HepG2 (cell line): Measurements from ENCODE around the gene PAK6. TPM values are rescaled to one million over a fixed set of nuclear protein-coding genes. Genes with fewer than 3 reads are reported as not detected.

Experiments used
- AKAP8 ChIP-seq: sonication (generic); formaldehyde crosslinking; IDR thresholded peaks from 2 replicates; pipeline ENCODE4 v1.5.1; 2020; ENCODE audit warnings: mild to moderate bottlenecking, missing genetic modification reagents
- ATF7-NPFF ChIP-seq: sonication (generic); formaldehyde crosslinking; IDR thresholded peaks from 2 replicates; pipeline ENCODE4 v1.8.1; 2023; ENCODE audit warnings: mild to moderate bottlenecking, low read depth, missing genetic modification reagents, moderate library complexity
- BRCA1 ChIP-seq: sonication (generic); formaldehyde crosslinking; IDR thresholded peaks from 2 replicates; pipeline ENCODE4 v1.4.0; 2020; ENCODE audit warnings: missing genetic modification reagents
- CHD4 ChIP-seq: fragments of 200-600 bp; sonication (generic); IDR thresholded peaks from 2 replicates; pipeline ENCODE4 v1.7.0; 2017; ENCODE audit warnings: mild to moderate bottlenecking, low read length, borderline replicate concordance
- EEA1 ChIP-seq: sonication (generic); formaldehyde crosslinking; IDR thresholded peaks from 2 replicates; pipeline ENCODE4 v1.5.1; 2020; ENCODE audit warnings: mild to moderate bottlenecking, missing genetic modification reagents, borderline replicate concordance
- EP300 ChIP-seq, 3 experiments: sonication (generic) in 1 of 3; formaldehyde crosslinking in 1 of 3; IDR thresholded peaks; 2 replicates each; pipeline versions ENCODE4 v1.5.1 to v1.6.1; 2011 to 2020; ENCODE audit warnings: low read depth in 2 of 3, low read length in 2 of 3, borderline replicate concordance in 1 of 3, improper control_type of control experiment in 1 of 3, mild to moderate bottlenecking in 1 of 3, missing genetic modification reagents in 1 of 3, moderate library complexity in 1 of 3
- FOXC1 ChIP-seq: sonication (generic); formaldehyde crosslinking; IDR thresholded peaks from 2 replicates; pipeline ENCODE4 v1.8.0; 2022; ENCODE audit warnings: mild to moderate bottlenecking, missing genetic modification reagents, borderline replicate concordance
- GPN1 ChIP-seq: sonication (generic); formaldehyde crosslinking; IDR thresholded peaks from 2 replicates; pipeline ENCODE4 v1.5.1; 2020; ENCODE audit warnings: missing genetic modification reagents, borderline replicate concordance
- HNF4G ChIP-seq, 2 experiments: sonication (generic) in 1 of 2; formaldehyde crosslinking in 1 of 2; IDR thresholded peaks; 2 replicates each; pipeline versions ENCODE4 v1.4.0 to v1.6.1; 2011 to 2020; ENCODE audit warnings: borderline replicate concordance in 2 of 2, low read depth in 2 of 2, mild to moderate bottlenecking in 2 of 2, low read length in 1 of 2, missing genetic modification reagents in 1 of 2, moderate library complexity in 1 of 2
- HOXA3 ChIP-seq: sonication (generic); formaldehyde crosslinking; IDR thresholded peaks from 2 replicates; pipeline ENCODE4 v1.5.0; 2020; ENCODE audit warnings: missing genetic modification reagents
- ISL2 ChIP-seq: sonication (generic); formaldehyde crosslinking; IDR thresholded peaks from 2 replicates; pipeline ENCODE4 v1.5.0; 2020; ENCODE audit warnings: missing genetic modification reagents
- KDM1A ChIP-seq: IDR thresholded peaks from 2 replicates; pipeline ENCODE4 v1.6.1; 2016; ENCODE audit warnings: missing compliant biosample characterization
- KLF11 ChIP-seq: IDR thresholded peaks from 2 replicates; pipeline ENCODE4 v1.6.1; 2016; ENCODE audit warnings: missing compliant biosample characterization
- KLF12 ChIP-seq: sonication (generic); formaldehyde crosslinking; IDR thresholded peaks from 2 replicates; pipeline ENCODE4 v1.4.0; 2020; ENCODE audit warnings: missing genetic modification reagents, borderline replicate concordance
- NR2F2 ChIP-seq: IDR thresholded peaks from 2 replicates; pipeline ENCODE4 v1.6.1; 2012; ENCODE audit warnings: low read depth, inconsistent platforms, borderline replicate concordance
- STAG1 ChIP-seq: sonication (generic); formaldehyde crosslinking; IDR thresholded peaks from 2 replicates; pipeline ENCODE4 v1.4.0; 2020; ENCODE audit warnings: missing genetic modification reagents
- TCF7 ChIP-seq: sonication (generic); IDR thresholded peaks from 2 replicates; pipeline ENCODE4 v1.6.1; 2016; ENCODE audit warnings: antibody characterized with exemption, low read depth
- U2AF2 ChIP-seq: fragments of 200-400 bp; formaldehyde crosslinking; IDR thresholded peaks from 2 replicates; pipeline ENCODE4 v1.6.1; 2017; ENCODE audit warnings: low read depth, mild to moderate bottlenecking, low read length
- UBTF ChIP-seq: sonication (generic); formaldehyde crosslinking; IDR thresholded peaks from 2 replicates; pipeline ENCODE4 v1.4.0; 2020; ENCODE audit warnings: mild to moderate bottlenecking, missing genetic modification reagents
- XRCC5 ChIP-seq: fragments of 200-400 bp; formaldehyde crosslinking; optimal IDR thresholded peaks from 2 replicates; pipeline ENCODE3; 2017; ENCODE audit warnings: mild to moderate bottlenecking, low read length
- ZBTB38 ChIP-seq: sonication (generic); formaldehyde crosslinking; IDR thresholded peaks from 2 replicates; pipeline ENCODE4 v1.5.1; 2020; ENCODE audit warnings: mild to moderate bottlenecking, missing genetic modification reagents
- ZFX ChIP-seq: sonication (generic); formaldehyde crosslinking; IDR thresholded peaks from 2 replicates; pipeline ENCODE4 v1.4.0; 2020; ENCODE audit warnings: mild to moderate bottlenecking, low read depth, missing genetic modification reagents, moderate library complexity
- ZNF431 ChIP-seq: sonication (generic); formaldehyde crosslinking; IDR thresholded peaks from 2 replicates; pipeline ENCODE4 v1.9.0; 2022; ENCODE audit warnings: missing genetic modification reagents, low read depth, mild to moderate bottlenecking, borderline replicate concordance
- ZNF670 ChIP-seq: sonication (generic); formaldehyde crosslinking; IDR thresholded peaks from 2 replicates; pipeline ENCODE4 v1.8.0; 2022; ENCODE audit warnings: mild to moderate bottlenecking, missing genetic modification reagents, borderline replicate concordance
- ZNF777 ChIP-seq: sonication (generic); formaldehyde crosslinking; IDR thresholded peaks from 2 replicates; pipeline ENCODE4 v1.4.0; 2020; ENCODE audit warnings: missing genetic modification reagents
- polyA plus RNA-seq, 8 experiments: library from polyadenylated mRNA; depleted of rRNA in 3 of 8; stranded (reverse) in 7 of 8; unstranded in 1 of 8; fragments of >200 nt; fragmentation: Illumina TruSeq in 4 of 8; extraction: Trizol in 4 of 8; gene quantifications; 2 replicates each; pipeline versions ENCODE4 v1.2.1 to v1.2.3, GENCODE V29; 2011 to 2016; ENCODE audit warnings: low read depth in 4 of 8, missing spikeins in 1 of 8, mixed read lengths in 1 of 8; ENCODE audit not compliant: insufficient read depth in 1 of 8
- total RNA-seq, 5 experiments: library from RNA; depleted of rRNA; stranded (reverse); fragments of >200 nt; fragmentation: Illumina TruSeq; extraction: Trizol; gene quantifications; 2 replicates each; pipeline ENCODE4 v1.2.3, GENCODE V29; 2016; ENCODE audit warnings: low read depth in 1 of 5

Gene PAK6
- total and polyA plus RNA-seq, 2 of the 13 experiments (the other 11 are each of a cell fraction or from before 2014, with no cell fraction given): 0.07 TPM; not detected in 1

GRCh38 chr15:40282147-40282868 is 43.4 kb downstream of the PAK6 start (continued):
- TF ChIP-seq ATF7-NPFF (no peak), NR2F2 (no peak), KDM1A (peak; percentile 32; the same call in 1 of the 2 replicates), ZNF431 (no peak), ISL2 (CRISPR knock-in tag) (no peak), EP300 (IDR thresholded peaks at IDR 0.05; ENCODE audit: low read depth in 2 of 2, low read length in 2 of 2) (no peak), EP300 (CRISPR knock-in tag; IDR thresholded peaks at IDR 0.05; ENCODE audit: borderline replicate concordance) (no peak), HNF4G (IDR thresholded peaks at IDR 0.05; ENCODE audit: borderline replicate concordance, low read depth, low read length) (0 out of 2 replicates have a peak, but pooled peaks have one; percentile 8), HNF4G (CRISPR knock-in tag; IDR thresholded peaks at IDR 0.05; ENCODE audit: borderline replicate concordance, low read depth) (no peak), HOXA3 (CRISPR knock-in tag) (peak; percentile 57), ZNF777 (CRISPR knock-in tag) (peak; percentile 90), ZFX (CRISPR knock-in tag) (peak; percentile 57), FOXC1 (0 out of 2 replicates have a peak, but pooled peaks have one; percentile 24), KLF11 (no peak), KLF12 (CRISPR knock-in tag) (0 out of 2 replicates have a peak, but pooled peaks have one; percentile 39), CHD4 (no peak), EEA1 (CRISPR knock-in tag) (0 out of 2 replicates have a peak, but pooled peaks have one; percentile 35), STAG1 (peak; percentile 31; the same call in 1 of the 2 replicates), AKAP8 (CRISPR knock-in tag) (0 out of 2 replicates have a peak, but pooled peaks have one; percentile 21), XRCC5 (peak; percentile 40), ZBTB38 (CRISPR knock-in tag) (0 out of 2 replicates have a peak, but pooled peaks have one; percentile 40), U2AF2 (no peak), UBTF (CRISPR knock-in tag) (peak; percentile 75; the same call in 1 of the 2 replicates), GPN1 (CRISPR knock-in tag) (no peak), ZNF670 (CRISPR knock-in tag) (no peak), TCF7 (no peak), BRCA1 (CRISPR knock-in tag) (peak; percentile 34; the same call in 1 of the 2 replicates)
